ENCODE results near the gene BCOR.

DNA sequence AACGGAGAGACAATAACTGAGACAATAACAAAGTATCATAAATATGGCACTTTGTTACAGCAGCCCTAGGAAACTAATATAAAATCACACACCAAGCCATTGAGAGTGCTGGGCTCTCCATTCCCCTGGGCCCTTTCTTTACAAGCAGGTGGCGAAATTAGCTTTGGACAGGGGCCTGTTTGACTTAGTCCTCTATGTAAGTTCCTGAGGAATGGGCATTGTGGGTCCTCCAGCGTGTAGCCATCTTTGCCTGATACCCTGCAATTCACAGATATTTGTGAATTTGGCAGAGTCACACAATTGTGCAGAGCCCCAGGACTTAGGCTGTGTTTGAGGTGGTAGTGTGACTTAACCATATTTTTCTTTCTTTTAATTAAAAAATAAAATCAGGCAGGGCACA is 67.6 kb downstream of the BCOR start:
- TF ChIP-seq POLR2A (IDR thresholded peaks at IDR 0.05; ENCODE audit: low read depth, low read length), result no peak
- no peak for TF ChIP-seq TAF1 (IDR thresholded peaks at IDR 0.05; ENCODE audit: low read depth, low read length)
- TF ChIP-seq POLR2AphosphoS5 (IDR thresholded peaks at IDR 0.05; ENCODE audit: low read depth, low read length), result no peak
- TF ChIP-seq POU2F2 (IDR thresholded peaks at IDR 0.05; ENCODE audit: low read depth, low read length), result no peak
- no peak for TF ChIP-seq SPI1 (IDR thresholded peaks at IDR 0.05; ENCODE audit: low read depth, low read length)
- no peak for TF ChIP-seq PAX5 (IDR thresholded peaks at IDR 0.05; ENCODE audit: insufficient read depth, low read length, severe bottlenecking)

Measured in GM12891 (cell line).